Left ventricle myocardium inferior (tissue), 1 donor: Measurements from ENCODE around the gene POU1F1. TPM values are rescaled to one million over a fixed set of nuclear protein-coding genes. Genes with fewer than 3 reads are reported as not detected.

ENCODE experiments used
- DNase-seq: peaks from one replicate; pipeline ENCODE4 v3.0.0-alpha.2; 2020
- H3K27ac ChIP-seq: fragments of 200-600 bp; replicated peaks from 2 replicates; pipeline ENCODE4 v1.8.0; 2021
- H3K27me3 ChIP-seq: fragments of 200-600 bp; 2 replicates; pipeline ENCODE4 v1.8.0; 2021; ENCODE audit warnings: low read depth
- H3K36me3 ChIP-seq: fragments of 200-600 bp; 2 replicates; pipeline ENCODE4 v1.8.0; 2021
- H3K4me1 ChIP-seq: fragments of 200-600 bp; 2 replicates; pipeline ENCODE4 v1.8.0; 2021
- H3K4me3 ChIP-seq: fragments of 200-600 bp; 2 replicates; pipeline ENCODE4 v1.8.0; 2021; ENCODE audit warnings: mild to moderate bottlenecking, moderate library complexity
- H3K9me3 ChIP-seq: fragments of 200-600 bp; replicated peaks from 2 replicates; pipeline ENCODE4 v1.8.0; 2021
- intact Hi-C: fragments of 100-400 bp; cut with micrococcal nuclease; formaldehyde crosslinking; loops from one replicate; pipeline ENCODE4 v1.11.0; 2022
- long read RNA-seq: library from polyadenylated mRNA; unstranded; transcript quantifications from one replicate; pipeline ENCODE4 v2.0.0, GENCODE V29; 2021
- total RNA-seq: library from RNA; stranded (reverse); fragmentation: NEBNext Ultra II Directional; extraction: Animal tissue kit (Norgen Biotek cat#: 25700); gene quantifications from one replicate; pipeline ENCODE4 v1.2.1, GENCODE V29; 2021
- TF ChIP-seq, protein P1 (sequence below): fragments of 200-600 bp; IDR thresholded peaks from 2 replicates; pipeline ENCODE4 v1.8.0; 2021; ENCODE audit warnings: antibody characterized with exemption, mild to moderate bottlenecking, borderline replicate concordance
- donor health status: DM: no; HTN: yes; CAD: no; lungs with severe emphysema.

The POU1F1 gene, protein sequence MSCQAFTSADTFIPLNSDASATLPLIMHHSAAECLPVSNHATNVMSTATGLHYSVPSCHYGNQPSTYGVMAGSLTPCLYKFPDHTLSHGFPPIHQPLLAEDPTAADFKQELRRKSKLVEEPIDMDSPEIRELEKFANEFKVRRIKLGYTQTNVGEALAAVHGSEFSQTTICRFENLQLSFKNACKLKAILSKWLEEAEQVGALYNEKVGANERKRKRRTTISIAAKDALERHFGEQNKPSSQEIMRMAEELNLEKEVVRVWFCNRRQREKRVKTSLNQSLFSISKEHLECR
- not detected for total RNA-seq
- long read RNA-seq, result 0 reads

DNA sequence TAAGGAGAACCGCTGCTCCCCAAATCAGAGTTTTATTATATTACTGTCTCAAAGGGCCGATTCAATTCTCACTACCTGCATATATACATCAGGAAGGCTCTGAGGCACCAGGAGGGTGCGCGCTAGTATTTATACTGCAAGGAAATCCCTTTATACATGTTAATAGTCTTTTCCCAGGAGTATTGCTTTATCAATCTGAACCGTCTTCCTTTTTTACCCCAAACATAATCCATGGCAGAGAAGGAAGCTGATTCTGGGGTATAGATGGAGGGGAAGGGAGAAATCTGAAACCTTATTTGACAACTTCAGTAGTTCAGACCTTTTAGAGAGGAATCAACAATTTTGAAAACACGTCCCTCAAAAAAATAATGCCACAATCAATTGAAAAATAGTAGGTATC lies at the start of gene POU1F1:
Gene POU1F1, minus strand, starts transcription at position 101 of the 400 bp plus-strand sequence. CDS start 122 bp downstream, outside the sequence.
- Histone ChIP-seq H3K4me3 (no peak within 1 kb of the TSS), H3K9me3 (no peaks in the 10 kb centered on the region), H3K36me3 (no peaks in the 10 kb centered on the region), H3K27me3 (no peaks in the 10 kb centered on the region), H3K27ac (no peak within 1 kb of the TSS), H3K4me1 (peaks cover 2% of the 10 kb centered on the region)
- TF ChIP-seq, protein P1, sequence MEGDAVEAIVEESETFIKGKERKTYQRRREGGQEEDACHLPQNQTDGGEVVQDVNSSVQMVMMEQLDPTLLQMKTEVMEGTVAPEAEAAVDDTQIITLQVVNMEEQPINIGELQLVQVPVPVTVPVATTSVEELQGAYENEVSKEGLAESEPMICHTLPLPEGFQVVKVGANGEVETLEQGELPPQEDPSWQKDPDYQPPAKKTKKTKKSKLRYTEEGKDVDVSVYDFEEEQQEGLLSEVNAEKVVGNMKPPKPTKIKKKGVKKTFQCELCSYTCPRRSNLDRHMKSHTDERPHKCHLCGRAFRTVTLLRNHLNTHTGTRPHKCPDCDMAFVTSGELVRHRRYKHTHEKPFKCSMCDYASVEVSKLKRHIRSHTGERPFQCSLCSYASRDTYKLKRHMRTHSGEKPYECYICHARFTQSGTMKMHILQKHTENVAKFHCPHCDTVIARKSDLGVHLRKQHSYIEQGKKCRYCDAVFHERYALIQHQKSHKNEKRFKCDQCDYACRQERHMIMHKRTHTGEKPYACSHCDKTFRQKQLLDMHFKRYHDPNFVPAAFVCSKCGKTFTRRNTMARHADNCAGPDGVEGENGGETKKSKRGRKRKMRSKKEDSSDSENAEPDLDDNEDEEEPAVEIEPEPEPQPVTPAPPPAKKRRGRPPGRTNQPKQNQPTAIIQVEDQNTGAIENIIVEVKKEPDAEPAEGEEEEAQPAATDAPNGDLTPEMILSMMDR, result no peak
- DNase-seq, result no peak
- intact Hi-C loops, result no loop called here

DNA sequence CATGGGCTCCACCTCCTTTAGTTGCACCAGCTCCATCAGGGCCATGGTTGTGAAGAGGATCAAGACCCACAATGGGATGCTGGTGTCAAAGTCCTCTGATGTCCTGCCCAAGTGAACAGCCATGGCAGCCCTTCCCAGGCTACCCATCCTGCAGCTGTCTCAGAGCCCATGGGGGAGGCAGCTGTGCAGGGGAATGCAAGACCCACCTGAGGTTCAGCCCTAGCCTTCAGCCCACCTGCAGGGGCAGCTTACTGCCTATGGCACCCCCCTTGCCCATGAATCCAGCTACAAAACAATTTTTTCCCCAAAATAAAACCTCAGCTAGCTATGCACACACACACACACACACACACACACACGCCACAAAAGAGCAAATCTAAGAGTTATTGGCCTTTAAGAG lies 48.2 kb upstream of the POU1F1 start:
- TF ChIP-seq, protein P1, result no peak
- Histone ChIP-seq H3K9me3 (peaks cover 5% of the 10 kb centered on the region), H3K27ac (no peak overlapping the region), H3K4me3 (no peak overlapping the region), H3K4me1 (no peaks in the 10 kb centered on the region), H3K27me3 (peaks cover 10% of the 10 kb centered on the region), H3K36me3 (no peaks in the 10 kb centered on the region)
- intact Hi-C loops, result no loop called here
- no peak for DNase-seq

DNA sequence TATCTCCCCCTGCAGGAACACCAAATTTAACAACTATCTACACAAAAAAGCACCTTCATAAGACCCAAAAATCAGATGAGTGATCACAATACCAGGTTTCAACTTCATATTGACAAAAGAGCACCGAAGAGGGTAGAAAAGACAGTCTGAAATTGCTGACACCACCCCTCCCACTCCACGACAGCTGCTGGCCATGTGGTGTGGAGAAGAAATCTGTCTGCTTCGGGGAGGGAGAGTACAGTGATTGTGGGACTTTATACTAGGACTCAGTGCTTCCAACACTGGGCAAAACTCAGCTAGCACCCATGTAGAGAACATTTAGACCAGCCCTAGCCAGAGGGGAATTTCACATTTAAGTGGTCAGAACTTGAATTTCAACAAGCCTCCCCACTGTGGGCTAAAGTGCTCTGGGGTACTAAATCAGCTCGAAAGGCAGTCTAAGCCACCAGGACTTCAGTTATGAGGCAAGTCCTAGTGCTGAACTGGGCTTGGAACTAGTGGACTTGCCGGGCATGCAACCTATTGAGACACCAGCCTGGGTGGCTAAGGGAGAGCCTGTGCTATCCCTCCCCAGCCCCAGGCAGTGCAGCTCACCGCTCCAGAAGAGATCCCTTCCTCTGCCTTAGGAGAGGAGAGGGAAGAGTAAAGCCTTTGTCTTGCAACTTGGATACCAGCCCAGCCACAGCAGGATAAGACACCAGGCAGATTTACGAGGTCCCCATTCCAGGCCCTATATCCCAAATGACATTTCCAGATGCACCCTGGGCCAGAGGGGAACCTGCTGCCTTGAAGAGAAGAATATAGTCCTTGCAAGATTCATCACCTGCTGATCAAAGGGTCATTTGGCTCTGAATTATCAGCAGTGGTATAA lies 44.6 kb upstream of the POU1F1 start:
- Histone ChIP-seq H3K4me1 (no peaks in the 10 kb centered on the region), H3K9me3 (peaks cover 5% of the 10 kb centered on the region), H3K36me3 (no peaks in the 10 kb centered on the region), H3K27me3 (peaks cover 10% of the 10 kb centered on the region), H3K27ac (no peak overlapping the region), H3K4me3 (no peak overlapping the region)
- DNase-seq, result no peak
- intact Hi-C loops, result no loop called here
- TF ChIP-seq, protein P1, result no peak

DNA sequence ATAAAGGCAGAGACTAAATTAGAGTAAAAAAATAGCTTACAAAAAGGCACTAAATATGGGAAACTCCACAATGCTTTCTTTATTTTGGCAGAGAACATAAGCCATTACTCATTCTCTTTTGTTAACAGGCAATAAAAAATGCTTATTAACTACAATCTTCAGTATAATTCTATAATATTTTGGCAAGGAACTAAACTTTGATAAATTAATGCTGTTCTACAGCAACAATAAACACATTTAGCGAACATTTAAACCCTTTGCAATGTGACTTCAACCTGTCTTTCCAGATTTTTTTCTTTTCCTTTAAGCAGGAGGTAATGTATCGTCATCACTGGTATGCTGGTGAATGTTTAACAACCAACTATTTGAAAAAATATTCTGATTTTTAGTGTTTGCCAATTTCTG lies 42.2 kb upstream of the POU1F1 start:
- intact Hi-C loops, result no loop called here
- Histone ChIP-seq H3K27me3 (peaks cover 10% of the 10 kb centered on the region), H3K27ac (no peak overlapping the region), H3K9me3 (no peaks in the 10 kb centered on the region), H3K4me1 (no peaks in the 10 kb centered on the region), H3K36me3 (no peaks in the 10 kb centered on the region), H3K4me3 (no peak overlapping the region)
- TF ChIP-seq, protein P1, result no peak
- DNase-seq, result no peak

DNA sequence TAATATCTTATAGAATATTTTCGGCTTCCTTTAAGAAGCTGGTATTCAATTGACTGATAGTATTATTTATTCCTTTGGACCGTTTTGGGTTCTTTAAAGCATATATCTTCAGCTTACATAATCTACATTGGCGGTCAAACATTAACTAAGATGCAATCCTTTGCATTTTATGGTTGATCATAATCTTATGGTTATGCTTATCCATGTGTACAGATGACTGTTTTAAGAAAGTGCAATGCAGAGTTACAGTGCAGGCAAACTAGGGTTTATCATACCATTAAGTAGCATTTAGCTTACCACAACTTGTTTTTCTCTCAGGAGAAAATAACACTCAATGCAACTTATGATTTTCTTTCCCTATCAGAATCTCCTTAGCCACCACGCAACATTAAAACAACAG lies 41.4 kb upstream of the POU1F1 start:
- Histone ChIP-seq H3K4me3 (no peak overlapping the region), H3K4me1 (no peaks in the 10 kb centered on the region), H3K9me3 (no peaks in the 10 kb centered on the region), H3K36me3 (no peaks in the 10 kb centered on the region), H3K27ac (no peak overlapping the region), H3K27me3 (peaks cover 10% of the 10 kb centered on the region)
- TF ChIP-seq, protein P1, result no peak
- intact Hi-C loops, result no loop called here
- no peak for DNase-seq
